ENCODE measurements around the gene RAVER1. TPM values are rescaled to one million over a fixed set of nuclear protein-coding genes. Genes with fewer than 3 reads are reported as not detected.
A peak's percentile ranks its signal among the peaks of the same experiment; 100 is the strongest.

RAVER1 gene
- total and polyA plus RNA-seq, 9 of the 15 experiments (the other 6 are each of a cell fraction or from before 2014, with no cell fraction given), result 0.06 to 113 (median 7.0) TPM

- TF ChIP-seq UBTF (IDR thresholded peaks at IDR 0.05; ENCODE audit: borderline replicate concordance in 1 of 2, low read depth in 2 of 2, low read length in 2 of 2) (peak in 1 of 2 experiments; percentile 62; a peak in 1 of 4 replicates), NR1H2 (CRISPR knock-in tag; IDR thresholded peaks at IDR 0.05) (no peak), NR2C1 (IDR thresholded peaks at IDR 0.05) (no peak), NR2C1 (tag; IDR thresholded peaks at IDR 0.05) (no peak), GATAD2A (IDR thresholded peaks at IDR 0.05) (0 out of 2 replicates have a peak, but pooled peaks have one; percentile 7), E2F8 (IDR thresholded peaks at IDR 0.05; ENCODE audit: low read depth, partially characterized antibody) (no peak), POLR2AphosphoS5 (IDR thresholded peaks at IDR 0.05; ENCODE audit: control insufficient read depth, insufficient read depth, low read depth, low read length) (peak; percentile 37; the same call in 1 of the 2 replicates), RBM17 (IDR thresholded peaks at IDR 0.05; ENCODE audit: borderline replicate concordance, low read depth, low read length) (no peak), CXXC5 (CRISPR knock-in tag; IDR thresholded peaks at IDR 0.05) (peak; percentile 10; the same call in 1 of the 2 replicates), ZFP36 (IDR thresholded peaks at IDR 0.05; ENCODE audit: low read depth, low read length, partially characterized antibody) (peak; percentile 29), YY1 (IDR thresholded peaks at IDR 0.05; ENCODE audit: borderline replicate concordance in 1 of 3, control insufficient read depth in 1 of 3, extremely low read depth in 1 of 3, insufficient read depth in 3 of 3, insufficient read length in 1 of 3, insufficient replicate concordance in 2 of 3, low read depth in 1 of 3, low read length in 2 of 3) (peak in 1 of 3 experiments; percentile 0), CTBP1 (IDR thresholded peaks at IDR 0.05; ENCODE audit: borderline replicate concordance) (peak; percentile 47; the same call in 1 of the 2 replicates), ELF2 (CRISPR knock-in tag; IDR thresholded peaks at IDR 0.05) (no peak), TRIM24 (IDR thresholded peaks at IDR 0.05) (0 out of 4 replicates have a peak, but pooled peaks of 1 of the 2 experiments have one; percentile 28), TBP (optimal IDR thresholded peaks at IDR 0.05; ENCODE audit: low read depth, low read length) (peak; percentile 48), ZNF707 (CRISPR knock-in tag; conservative IDR thresholded peaks at IDR 0.05) (no peak), TCF7L2 (IDR thresholded peaks at IDR 0.05; ENCODE audit: low read depth, low read length) (no peak), POLR3G (IDR thresholded peaks at IDR 0.05; ENCODE audit: extremely low read depth, insufficient read length, insufficient replicate concordance) (no peak)
- TF ChIP-seq, protein P1, sequence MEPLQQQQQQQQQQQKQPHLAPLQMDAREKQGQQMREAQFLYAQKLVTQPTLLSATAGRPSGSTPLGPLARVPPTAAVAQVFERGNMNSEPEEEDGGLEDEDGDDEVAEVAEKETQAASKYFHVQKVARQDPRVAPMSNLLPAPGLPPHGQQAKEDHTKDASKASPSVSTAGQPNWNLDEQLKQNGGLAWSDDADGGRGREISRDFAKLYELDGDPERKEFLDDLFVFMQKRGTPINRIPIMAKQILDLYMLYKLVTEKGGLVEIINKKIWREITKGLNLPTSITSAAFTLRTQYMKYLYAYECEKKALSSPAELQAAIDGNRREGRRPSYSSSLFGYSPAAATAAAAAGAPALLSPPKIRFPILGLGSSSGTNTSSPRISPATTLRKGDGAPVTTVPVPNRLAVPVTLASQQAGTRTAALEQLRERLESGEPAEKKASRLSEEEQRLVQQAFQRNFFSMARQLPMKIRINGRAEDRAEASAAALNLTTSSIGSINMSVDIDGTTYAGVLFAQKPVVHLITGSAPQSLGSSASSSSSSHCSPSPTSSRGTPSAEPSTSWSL (CRISPR knock-in tag; IDR thresholded peaks at IDR 0.05; ENCODE audit: borderline replicate concordance), result no peak
- TF ChIP-seq, protein P2, sequence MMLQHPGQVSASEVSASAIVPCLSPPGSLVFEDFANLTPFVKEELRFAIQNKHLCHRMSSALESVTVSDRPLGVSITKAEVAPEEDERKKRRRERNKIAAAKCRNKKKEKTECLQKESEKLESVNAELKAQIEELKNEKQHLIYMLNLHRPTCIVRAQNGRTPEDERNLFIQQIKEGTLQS (IDR thresholded peaks at IDR 0.05), result no peak
- TF ChIP-seq, protein P2 (CRISPR knock-in tag; conservative IDR thresholded peaks at IDR 0.05), result no peak
These were observed 43.4 kb downstream of the RAVER1 start, which contains the start of gene ICAM5 (continued) for GRCh38 chr19:10289836-10290356.

All from K562 (cell line).